Spinal cord (tissue), 10 donors: Measurements from ENCODE around the gene NHLRC3. TPM values are rescaled to one million over a fixed set of nuclear protein-coding genes. Genes with fewer than 3 reads are reported as not detected.

ENCODE experiments used
- DNase-seq, 6 donors: peaks; one replicate each; pipeline versions ENCODE4 v3.0.0 to v3.0.0-alpha.2; 2013 to 2015; ENCODE audit warnings: low spot score in 6 of 6, low read depth in 4 of 6
- H3K27ac ChIP-seq: one replicate; pipeline ENCODE4 v1.5.1; 2013; ENCODE audit warnings: low read depth, low read length, control low read depth
- H3K27me3 ChIP-seq: one replicate; pipeline ENCODE4 v1.6.1; 2013; ENCODE audit warnings: low read length; ENCODE audit not compliant: control insufficient read depth, insufficient read depth
- H3K36me3 ChIP-seq: one replicate; pipeline ENCODE4 v1.6.1; 2013; ENCODE audit warnings: low read length; ENCODE audit not compliant: control insufficient read depth, insufficient read depth
- H3K4me1 ChIP-seq: one replicate; pipeline ENCODE4 v1.6.1; 2013; ENCODE audit warnings: low read length; ENCODE audit not compliant: control insufficient read depth, insufficient read depth
- H3K4me3 ChIP-seq: one replicate; pipeline ENCODE4 v1.5.1; 2013; ENCODE audit warnings: low read depth, low read length, control low read depth
- H3K9me3 ChIP-seq: one replicate; pipeline ENCODE4 v1.6.1; 2013; ENCODE audit warnings: low read length; ENCODE audit not compliant: control insufficient read depth, insufficient read depth
- WGBS: methylation state at CpG from one replicate; pipeline ENCODE4 v1.1.5; 2013; ENCODE audit warnings: missing lambda C conversion rate; ENCODE audit not compliant: insufficient coverage; 5-methylcytosine and 5-hydroxymethylcytosine counted together
- polyA plus RNA-seq, 2 donors: library from polyadenylated mRNA; unstranded; fragments of 120-200 nt; gene quantifications; one replicate each; pipeline ENCODE4 v1.2.1, GENCODE V29; 2013; ENCODE audit not compliant: insufficient read length in 2 of 2
- total RNA-seq, 2 donors: library from RNA; depleted of rRNA in 1 of 2; stranded (reverse); fragments of 120-200 nt in 1 of 2; fragments of >200 nt in 1 of 2; gene quantifications; one replicate each; pipeline versions ENCODE4 v1.2.3 to v1.2.4, GENCODE V29; 2013 to 2014
- donor health status: healthy.

Gene NHLRC3
- total and polyA plus RNA-seq, 4 donors, result 28.1 to 40.3 (median 34.3) TPM

GRCh38 chr13:39020853-39021462 is 17.3 kb upstream of the NHLRC3 start:
- Histone ChIP-seq H3K27me3 (no peaks in the 10 kb centered on the region), H3K9me3 (no peaks in the 10 kb centered on the region), H3K4me3 (no peak overlapping the region), H3K27ac (no peak overlapping the region), H3K36me3 (peaks cover 6% of the 10 kb centered on the region), H3K4me1 (no peaks in the 10 kb centered on the region)
- 50% methylated on average over 3 of the region's 4 CpGs for WGBS
- no peak for DNase-seq

GRCh38 chr13:39023316-39023715 is 14.9 kb upstream of the NHLRC3 start:
- Histone ChIP-seq H3K27ac (no peak overlapping the region), H3K36me3 (peaks cover 6% of the 10 kb centered on the region), H3K27me3 (no peaks in the 10 kb centered on the region), H3K4me1 (no peaks in the 10 kb centered on the region), H3K9me3 (no peaks in the 10 kb centered on the region), H3K4me3 (no peak overlapping the region)
- no peak for DNase-seq
- 83% methylated on average over 1 of the region's 2 CpGs for WGBS

GRCh38 chr13:39023761-39024160 is 14.5 kb upstream of the NHLRC3 start:
- H3K4me1 ChIP-seq, result no peaks in the 10 kb centered on the region
- no peaks in the 10 kb centered on the region for H3K27me3 ChIP-seq
- no peaks in the 10 kb centered on the region for H3K9me3 ChIP-seq
- no peak overlapping the region for H3K27ac ChIP-seq
- peaks cover 6% of the 10 kb centered on the region for H3K36me3 ChIP-seq
- H3K4me3 ChIP-seq, result no peak overlapping the region
- no peak for DNase-seq

- no peak overlapping the region for H3K4me3 ChIP-seq
- no peaks in the 10 kb centered on the region for H3K27me3 ChIP-seq
- H3K27ac ChIP-seq, result no peak overlapping the region
- H3K36me3 ChIP-seq, result peaks cover 6% of the 10 kb centered on the region
- WGBS, result no CpG with 5 or more reads among the region's 2 CpGs
- DNase-seq, result no peak
- H3K9me3 ChIP-seq, result no peaks in the 10 kb centered on the region
- H3K4me1 ChIP-seq, result no peaks in the 10 kb centered on the region
Measured at GRCh38 chr13:39025433-39025839, 12.8 kb upstream of the NHLRC3 start.

- no peak for DNase-seq
- Histone ChIP-seq H3K4me3 (no peak overlapping the region), H3K9me3 (no peaks in the 10 kb centered on the region)
Measured at GRCh38 chr13:39032150-39032549, 6.1 kb upstream of the NHLRC3 start.

GRCh38 chr13:39034085-39034484 is 4.2 kb upstream of the NHLRC3 start:
- no CpG with 5 or more reads among the region's 1 CpG for WGBS
- Histone ChIP-seq H3K4me3 (no peak overlapping the region), H3K9me3 (no peaks in the 10 kb centered on the region), H3K36me3 (no peaks in the 10 kb centered on the region), H3K27ac (no peak overlapping the region), H3K27me3 (no peaks in the 10 kb centered on the region), H3K4me1 (no peaks in the 10 kb centered on the region)
- no peak for DNase-seq

More at GRCh38 chr13:39032150-39032549, 6.1 kb upstream of the NHLRC3 start:
- no CpG with 5 or more reads among the region's 1 CpG for WGBS
- no peak overlapping the region for H3K27ac ChIP-seq
- H3K36me3 ChIP-seq, result no peaks in the 10 kb centered on the region
- no peaks in the 10 kb centered on the region for H3K4me1 ChIP-seq
- H3K27me3 ChIP-seq, result no peaks in the 10 kb centered on the region

- Histone ChIP-seq H3K36me3 (no peaks in the 10 kb centered on the region), H3K4me1 (peaks cover 5% of the 10 kb centered on the region), H3K9me3 (no peaks in the 10 kb centered on the region), H3K27me3 (no peaks in the 10 kb centered on the region), H3K27ac (no peak overlapping the region), H3K4me3 (no peak overlapping the region)
- no peak for DNase-seq
- no CpG with 5 or more reads among the region's 2 CpGs for WGBS
Measured at GRCh38 chr13:39035204-39035603, 3.1 kb upstream of the NHLRC3 start.

GRCh38 chr13:39035799-39036198 is 2.5 kb upstream of the NHLRC3 start:
- no peaks in the 10 kb centered on the region for H3K9me3 ChIP-seq
- no peak overlapping the region for H3K27ac ChIP-seq
- peaks cover 5% of the 10 kb centered on the region for H3K4me1 ChIP-seq
- H3K36me3 ChIP-seq, result no peaks in the 10 kb centered on the region
- no peak for DNase-seq
- no peaks in the 10 kb centered on the region for H3K27me3 ChIP-seq
- WGBS, result 40% methylated on average over 1 of the region's 2 CpGs
- H3K4me3 ChIP-seq, result peak overlapping the region; percentile 99

GRCh38 chr13:39036212-39036611 is 2.0 kb upstream of the NHLRC3 start:
- H3K4me3 ChIP-seq, result peak overlapping the region; percentile 99
- WGBS, result 0% methylated on average over 1 of the region's 9 CpGs
- H3K27ac ChIP-seq, result no peak overlapping the region
- H3K36me3 ChIP-seq, result no peaks in the 10 kb centered on the region
- no peak for DNase-seq
- peaks cover 5% of the 10 kb centered on the region for H3K4me1 ChIP-seq
- no peaks in the 10 kb centered on the region for H3K9me3 ChIP-seq
- no peaks in the 10 kb centered on the region for H3K27me3 ChIP-seq

GRCh38 chr13:39037410-39037879 is 811 bp upstream of the NHLRC3 start:
- peak overlapping the region; percentile 99 for H3K4me3 ChIP-seq
- DNase-seq, result no peak
- WGBS, result under 1% methylated on average over 39 of the region's 39 CpGs
- no peaks in the 10 kb centered on the region for H3K9me3 ChIP-seq
- peak overlapping the region; percentile 86 for H3K27ac ChIP-seq
- no peaks in the 10 kb centered on the region for H3K27me3 ChIP-seq
- peaks cover 5% of the 10 kb centered on the region for H3K4me1 ChIP-seq
- H3K36me3 ChIP-seq, result no peaks in the 10 kb centered on the region
